Stimulated activated CD4-positive, alpha-beta T cell treated with anti-CD3 and anti-CD28 coated beads, TNF-alpha, amount 100 ng/mL, for 48 hours (primary cell): ENCODE results near the gene CDC14B.

Experiments
- DNase-seq, 3 donors: peaks; one replicate each; pipeline ENCODE4 v3.0.0-alpha.2; 2020; ENCODE audit warnings: low read depth in 3 of 3

Gene CDC14B

DNA sequence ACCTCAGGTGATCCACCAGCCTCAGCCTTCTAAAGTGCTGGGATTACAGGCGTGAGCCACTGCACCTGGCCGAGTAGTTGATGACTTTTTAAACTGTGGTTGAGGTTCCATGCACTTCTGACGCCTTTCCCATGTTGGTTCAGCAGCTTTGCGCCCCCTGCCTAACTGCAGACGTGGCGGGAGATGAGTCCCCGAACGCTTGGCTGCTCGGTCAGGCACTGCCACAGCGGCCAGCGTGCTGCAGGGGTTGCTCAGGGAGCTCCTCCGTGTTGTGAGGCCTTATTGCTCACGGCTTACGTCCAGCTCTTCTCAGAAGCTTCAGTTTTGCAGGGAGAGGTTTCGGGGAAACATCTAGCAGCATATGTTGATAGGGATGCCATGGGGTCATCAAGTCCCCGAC, 134.4 kb downstream of the CDC14B start:
- DNase-seq: no peak

- no peak for DNase-seq
Measured at GRCh38 chr9:96484521-96484931, 135.1 kb downstream of the CDC14B start.

DNA sequence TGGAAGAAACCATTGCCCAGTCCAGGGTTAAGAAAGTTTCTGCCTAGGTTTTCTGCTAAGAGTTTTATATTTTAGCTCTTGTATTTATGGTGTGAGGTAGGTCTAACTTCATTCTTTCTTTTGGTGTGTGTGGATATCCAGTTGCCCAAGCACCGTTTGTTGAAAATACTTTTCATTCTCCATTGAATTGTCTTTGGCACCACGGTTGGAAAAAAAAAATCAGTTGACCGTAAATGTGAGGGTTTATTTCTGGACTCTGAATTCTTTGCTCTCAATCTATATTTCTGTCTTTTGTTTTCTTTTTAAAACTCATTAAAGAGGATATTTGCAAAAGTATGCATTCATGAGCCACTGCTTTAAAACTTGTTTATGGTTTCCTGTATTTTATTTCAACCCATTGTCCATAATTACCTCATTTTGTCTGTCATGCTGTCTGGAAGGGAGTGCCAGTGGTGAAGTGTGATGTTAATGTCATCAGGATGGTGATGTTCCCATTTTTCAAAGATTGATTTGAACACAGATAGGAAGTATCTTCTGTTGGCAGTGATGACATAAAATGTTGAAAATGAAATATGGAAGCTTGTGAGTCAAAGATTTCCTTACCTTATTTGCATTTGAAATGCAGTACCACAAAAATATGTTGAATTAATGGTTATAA, 135.8 kb downstream of the CDC14B start:
- DNase-seq: no peak

DNA sequence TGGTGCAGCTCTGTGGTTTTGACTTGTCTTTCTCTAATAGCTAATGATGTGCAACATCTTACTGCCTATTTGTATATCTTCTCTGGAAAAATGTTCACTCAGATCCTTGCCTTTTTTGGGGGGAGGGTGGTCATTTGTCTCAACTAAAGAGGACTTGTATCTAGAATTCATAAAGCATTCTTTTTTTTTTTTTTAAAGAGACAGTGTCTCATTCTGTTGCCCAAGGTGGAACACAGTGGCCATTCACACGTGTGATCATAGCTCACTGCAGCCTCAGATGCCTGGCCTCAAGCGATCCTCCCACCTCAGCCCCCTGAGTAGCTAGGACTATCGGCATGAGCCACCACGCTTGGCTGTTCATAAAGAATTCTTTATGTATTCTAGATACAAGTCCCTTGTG, 136.4 kb downstream of the CDC14B start:
- no peak for DNase-seq

GRCh38 chr9:96482476-96482875, 137.2 kb downstream of the CDC14B start:
- DNase-seq: no peak

DNA sequence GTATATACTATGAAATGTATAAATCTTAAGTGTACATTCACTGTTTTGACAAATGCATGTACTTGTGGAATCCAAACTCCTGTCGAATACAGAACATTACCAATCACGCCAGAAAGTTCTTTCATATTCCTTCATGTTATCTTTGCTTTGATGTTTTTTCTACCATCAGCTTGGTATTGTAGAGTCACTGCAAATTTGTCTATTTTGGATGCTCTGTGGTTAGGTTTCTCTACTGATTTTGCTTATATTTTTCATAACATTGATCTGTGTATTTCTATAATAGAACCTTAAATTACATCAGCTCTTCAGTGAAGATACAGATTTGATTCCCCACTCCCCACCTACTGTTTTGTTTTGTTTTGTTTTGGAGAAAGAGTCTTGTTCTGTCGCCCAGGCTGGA, 138.9 kb downstream of the CDC14B start:
- DNase-seq: no peak

DNA sequence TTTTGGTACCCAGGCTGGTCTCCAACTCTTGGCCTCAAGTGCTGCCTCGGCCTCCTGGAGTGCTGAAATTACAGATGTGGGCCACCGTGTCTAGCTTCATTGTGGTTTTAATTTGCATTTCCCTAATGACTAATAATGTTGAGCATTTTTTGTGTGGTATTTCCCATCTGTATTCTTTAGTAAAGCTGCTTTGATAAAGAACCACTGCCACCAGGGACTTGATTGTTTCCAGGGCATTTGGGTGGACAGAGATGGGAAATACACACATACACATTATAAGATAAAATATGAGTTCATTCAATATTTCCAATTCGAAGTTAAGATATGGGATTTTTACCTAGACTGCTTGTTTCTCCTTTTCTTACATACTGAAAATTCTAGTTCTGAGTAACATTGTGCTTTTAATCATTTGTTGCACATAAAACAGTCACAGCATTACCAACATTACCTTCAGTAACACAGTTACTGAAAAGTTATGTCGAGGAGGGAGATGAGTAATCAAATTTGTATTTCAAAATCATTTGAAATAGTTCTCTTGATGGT, 140.7 kb downstream of the CDC14B start:
- DNase-seq: peak in 1 of 3 donors; percentile 10

GRCh38 chr9:96476591-96476990, 143.1 kb downstream of the CDC14B start:
- no peak for DNase-seq

DNA sequence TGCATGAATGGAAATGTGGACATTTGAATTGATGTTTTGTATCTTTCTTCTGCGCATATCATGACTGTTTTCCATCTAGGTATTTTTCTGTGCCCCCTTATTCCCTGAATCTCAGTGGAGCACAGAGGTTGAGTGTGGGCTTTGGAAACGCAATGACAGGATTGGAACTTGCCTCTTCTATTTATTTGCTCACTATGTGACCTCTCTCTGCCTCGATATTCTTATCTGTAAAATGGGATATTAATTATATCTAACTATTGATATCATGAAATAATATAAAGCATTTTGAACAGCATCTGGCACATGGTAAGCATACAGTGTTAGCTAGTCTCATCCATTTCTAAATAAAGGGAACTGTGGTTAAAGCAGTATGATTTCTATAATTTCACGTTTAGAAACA, 143.6 kb downstream of the CDC14B start:
- DNase-seq: no peak

DNA sequence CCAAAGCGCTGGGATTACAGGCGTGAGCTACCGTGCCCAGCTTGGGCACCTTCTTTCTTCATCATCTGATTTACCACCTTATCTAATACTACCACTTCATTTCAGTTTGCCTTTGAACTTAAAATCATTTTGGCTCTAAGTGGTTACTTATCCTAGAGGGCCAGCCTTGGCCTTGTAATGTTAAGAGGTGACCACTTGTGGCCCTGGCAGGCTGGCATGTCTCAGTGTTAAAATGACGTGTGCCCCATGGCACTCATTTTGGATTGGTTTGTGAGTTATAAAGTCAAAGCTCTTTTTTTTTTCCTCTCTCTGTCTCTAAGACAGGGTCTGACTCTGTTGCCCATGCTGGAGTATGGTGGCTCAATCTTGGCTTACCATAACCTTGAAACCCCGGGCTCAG, 151.9 kb downstream of the CDC14B start:
- DNase-seq: no peak

GRCh38 chr9:96464426-96464825, 155.2 kb downstream of the CDC14B start:
- no peak for DNase-seq

DNA sequence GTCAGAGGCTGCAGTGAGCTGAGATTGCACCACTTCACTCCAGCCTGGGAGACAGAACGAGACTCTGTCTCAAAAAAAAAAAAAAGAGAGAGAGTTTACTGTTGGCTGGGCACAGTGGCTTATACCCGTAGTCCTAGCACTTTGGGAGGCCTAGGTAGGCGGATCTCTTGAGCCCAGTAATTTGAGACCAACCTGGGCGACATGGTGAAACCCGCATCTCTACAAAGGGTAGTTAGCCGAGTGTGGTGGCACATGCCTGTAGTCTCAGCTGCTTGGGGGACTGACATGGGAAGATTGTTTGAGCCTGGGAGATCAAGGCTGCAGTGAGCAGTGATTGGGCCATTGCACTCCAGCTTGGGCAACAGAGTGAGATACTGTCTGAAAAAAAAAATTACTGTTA, 157.1 kb downstream of the CDC14B start:
- no peak for DNase-seq

DNA sequence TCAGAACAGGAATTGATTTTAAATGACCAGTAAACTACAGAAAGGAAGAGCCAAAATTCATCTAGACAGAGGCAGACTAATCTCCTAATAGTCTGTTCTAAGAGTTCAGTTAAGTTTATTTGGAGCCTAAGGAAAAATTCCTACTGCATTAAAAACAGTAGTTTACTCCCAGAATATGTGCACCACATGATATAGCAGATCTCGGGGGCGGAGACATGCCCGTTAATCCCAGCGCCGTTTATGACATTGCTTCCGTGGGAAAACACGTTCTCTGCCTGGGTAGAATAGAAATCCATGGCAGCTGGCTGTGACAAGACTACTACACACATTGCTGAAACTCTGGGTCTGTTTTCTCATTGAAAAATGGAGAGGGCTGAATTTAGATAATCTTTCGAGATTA, 158.3 kb downstream of the CDC14B start:
- DNase-seq: no peak

- no peak for DNase-seq
Measured at GRCh38 chr9:96460882-96461281, 158.8 kb downstream of the CDC14B start.

DNA sequence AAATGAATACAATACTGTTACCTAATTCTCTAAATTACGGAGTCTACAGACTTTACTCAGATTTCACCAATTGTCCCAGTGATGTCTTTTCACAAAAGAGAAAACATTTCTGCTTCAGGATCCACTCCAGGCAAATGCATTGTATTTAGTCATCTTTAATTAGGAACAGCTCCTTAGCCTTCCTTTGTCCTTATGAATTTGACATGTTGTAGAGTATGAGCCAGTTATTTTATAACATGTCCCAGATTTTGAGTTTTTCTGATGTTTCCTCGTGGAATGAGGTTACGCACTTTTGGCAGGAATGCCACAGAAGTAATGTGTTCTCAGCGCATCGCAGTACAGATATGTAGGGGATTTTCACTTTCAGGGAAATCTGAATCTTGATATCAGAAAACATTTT, 159.2 kb downstream of the CDC14B start:
- no peak for DNase-seq

GRCh38 chr9:96459268-96460007, 160.2 kb downstream of the CDC14B start:
- no peak for DNase-seq

DNA sequence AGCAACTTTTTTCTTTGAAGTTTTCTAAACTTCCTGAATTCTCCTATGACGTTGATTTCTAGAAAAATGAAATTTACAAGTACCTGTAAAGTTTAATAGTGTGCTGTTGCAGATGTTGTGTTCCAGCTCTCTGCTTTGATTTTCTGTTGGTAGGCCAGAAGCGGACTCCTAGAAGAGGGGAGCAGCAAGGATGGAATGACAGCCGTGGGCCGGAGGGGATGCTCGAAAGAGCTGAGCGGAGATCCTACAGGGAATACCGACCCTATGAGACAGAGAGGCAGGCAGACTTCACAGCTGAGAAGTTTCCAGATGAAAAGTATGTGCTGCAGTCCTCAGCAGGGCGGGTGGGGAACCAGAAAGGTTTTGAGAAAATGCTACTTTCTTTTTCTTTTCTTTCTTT, 161.4 kb downstream of the CDC14B start:
- DNase-seq: no peak

- DNase-seq: no peak
Measured at GRCh38 chr9:96457266-96457665, 162.4 kb downstream of the CDC14B start.

DNA sequence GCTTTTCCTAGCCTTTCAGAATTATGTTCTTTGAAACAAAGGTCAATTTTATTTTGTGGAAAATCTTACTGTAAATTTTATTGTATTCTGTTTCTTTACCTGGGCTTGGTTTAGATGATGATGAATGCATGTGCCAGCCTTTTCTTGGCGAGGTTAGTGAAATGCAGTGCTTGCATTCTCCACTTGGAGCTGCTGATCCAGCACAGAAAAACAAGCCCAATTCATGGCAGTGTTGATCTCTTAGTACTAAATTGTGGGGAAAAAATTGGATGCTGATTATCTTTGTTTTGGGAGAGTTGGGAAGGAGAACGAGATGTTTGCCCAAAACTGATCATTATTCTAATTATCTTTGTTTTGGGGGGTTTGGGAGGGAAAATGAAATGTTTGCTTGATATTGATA, 166.0 kb downstream of the CDC14B start:
- DNase-seq: no peak

DNA sequence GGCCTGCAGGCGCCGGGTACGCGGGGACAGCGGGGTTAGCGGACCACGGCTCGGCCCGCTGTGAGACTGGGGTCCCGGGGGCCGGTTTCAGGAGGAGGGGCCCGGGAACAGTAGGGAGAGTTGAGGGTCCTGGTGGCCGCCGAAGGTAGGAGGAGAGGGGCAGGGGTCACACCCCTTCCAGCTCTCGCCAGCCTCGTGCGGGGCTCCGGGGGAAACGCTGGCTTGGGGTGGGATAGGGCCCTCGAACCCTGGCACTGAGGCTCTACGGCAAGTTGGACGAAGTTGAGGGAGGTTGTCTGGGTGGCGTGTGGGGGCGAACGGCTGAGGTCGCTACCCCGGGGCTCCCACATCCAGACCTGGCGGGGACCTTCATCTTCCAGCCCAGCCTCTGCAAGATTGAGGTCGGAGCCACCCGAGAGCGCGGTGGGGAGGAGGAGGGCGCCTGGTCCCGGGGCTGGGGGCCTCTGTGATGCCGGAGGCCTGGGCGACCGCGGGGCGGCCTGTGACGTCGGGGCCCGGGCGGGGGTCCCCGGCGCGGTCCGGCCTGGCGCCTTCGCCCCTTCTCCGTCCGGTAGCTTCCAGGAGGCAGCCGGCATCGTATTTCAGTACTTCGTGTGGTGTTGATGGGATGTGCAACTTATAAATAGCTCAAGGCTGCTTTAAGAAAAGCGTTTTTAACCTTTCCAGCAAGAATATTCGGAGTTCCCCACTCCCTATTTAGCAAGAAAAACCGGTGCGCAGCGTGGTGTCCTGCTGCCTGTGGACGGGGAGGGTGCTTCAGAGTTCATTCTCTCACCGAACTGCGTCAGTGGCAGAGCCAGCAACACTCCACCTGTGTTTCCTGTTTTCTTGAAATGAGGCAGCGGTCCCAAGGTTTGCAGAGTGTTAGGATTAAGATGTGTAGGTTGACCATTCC, 168.8 kb downstream of the CDC14B start:
- DNase-seq: peak in 1 of 3 donors; percentile 17
